Thymus (tissue), 11 donors: ENCODE results near the gene PROSER3. TPM values are rescaled to one million over a fixed set of nuclear protein-coding genes. Genes with fewer than 3 reads are reported as not detected.

Experiments
- DNase-seq, 9 donors: peaks; one replicate each; pipeline ENCODE4 v3.0.0-alpha.2; 2013; ENCODE audit warnings: low spot score in 9 of 9, low read depth in 6 of 9, missing footprints in 1 of 9
- H3K27ac ChIP-seq, 2 donors: one replicate each; pipeline ENCODE4 v1.5.1; 2013; ENCODE audit warnings: control low read depth in 1 of 2, low read depth in 1 of 2, low read length in 1 of 2, mild to moderate bottlenecking in 1 of 2, moderate library complexity in 1 of 2
- H3K27me3 ChIP-seq, 2 donors: one replicate each; pipeline ENCODE4 v1.5.1; 2013; ENCODE audit warnings: low read length in 1 of 2; ENCODE audit not compliant: control insufficient read depth in 2 of 2, insufficient read depth in 1 of 2
- H3K36me3 ChIP-seq, 2 donors: one replicate each; pipeline ENCODE4 v1.5.1; 2013; ENCODE audit warnings: low read length in 1 of 2, mild to moderate bottlenecking in 1 of 2, moderate library complexity in 1 of 2; ENCODE audit not compliant: control insufficient read depth in 2 of 2, insufficient read depth in 2 of 2
- H3K4me1 ChIP-seq, 2 donors: one replicate each; pipeline ENCODE4 v1.5.1; 2013; ENCODE audit warnings: low read length in 2 of 2; ENCODE audit not compliant: control insufficient read depth in 2 of 2, insufficient read depth in 2 of 2
- H3K4me3 ChIP-seq, 2 donors: one replicate each; pipeline ENCODE4 v1.5.1; 2013; ENCODE audit warnings: low read length in 2 of 2, control low read depth in 1 of 2, mild to moderate bottlenecking in 1 of 2
- H3K9me3 ChIP-seq, 2 donors: one replicate each; pipeline ENCODE4 v1.5.1; 2013; ENCODE audit warnings: low read length in 1 of 2, mild to moderate bottlenecking in 1 of 2; ENCODE audit not compliant: control insufficient read depth in 2 of 2, insufficient read depth in 1 of 2
- WGBS: extraction: QIAGEN DNeasy Blood & Tissue Kit; methylation state at CpG from one replicate; pipeline ENCODE4 v1.1.7; 2013; 5-methylcytosine and 5-hydroxymethylcytosine counted together
- polyA plus RNA-seq: library from polyadenylated mRNA; stranded (reverse); fragments of 200-250 nt; gene quantifications from one replicate; pipeline ENCODE4 v1.2.3, GENCODE V29; 2013
- total RNA-seq: library from RNA; stranded (reverse); fragments of 120-200 nt; gene quantifications from one replicate; pipeline ENCODE4 v1.2.4, GENCODE V29; 2013
- donor health status: healthy.

Gene PROSER3
- total and polyA plus RNA-seq, 2 donors = 2.0 to 10.0 TPM

DNA sequence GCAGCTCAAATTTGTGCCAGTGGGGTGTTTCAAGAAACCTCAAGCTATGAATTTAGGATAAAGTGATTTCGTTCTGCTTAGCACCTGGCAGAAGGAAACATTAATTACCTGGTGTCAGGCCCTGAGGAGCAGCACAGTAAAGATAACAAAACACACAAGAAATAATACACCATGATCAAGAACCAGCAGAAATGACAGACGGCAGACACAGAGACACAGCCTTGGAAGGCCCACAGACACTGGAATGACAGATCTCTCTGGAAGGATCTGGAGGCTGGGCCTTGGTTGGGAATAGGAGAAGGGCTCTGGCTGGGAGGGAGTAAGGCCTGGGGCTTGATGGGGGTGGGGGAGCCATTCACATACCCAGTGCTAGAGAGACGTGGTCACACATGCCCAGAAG, 43.9 kb downstream of the PROSER3 start:
- peaks cover 0 to 24% of the 10 kb centered on the region in 2 donors for H3K27me3 ChIP-seq
- H3K27ac ChIP-seq = no peak overlapping the region
- no peak for DNase-seq
- no peaks in the 10 kb centered on the region for H3K4me1 ChIP-seq
- H3K36me3 ChIP-seq = no peaks in the 10 kb centered on the region
- no peaks in the 10 kb centered on the region for H3K9me3 ChIP-seq
- H3K4me3 ChIP-seq = no peak overlapping the region
- WGBS = 72% methylated on average over 3 of the region's 3 CpGs

DNA sequence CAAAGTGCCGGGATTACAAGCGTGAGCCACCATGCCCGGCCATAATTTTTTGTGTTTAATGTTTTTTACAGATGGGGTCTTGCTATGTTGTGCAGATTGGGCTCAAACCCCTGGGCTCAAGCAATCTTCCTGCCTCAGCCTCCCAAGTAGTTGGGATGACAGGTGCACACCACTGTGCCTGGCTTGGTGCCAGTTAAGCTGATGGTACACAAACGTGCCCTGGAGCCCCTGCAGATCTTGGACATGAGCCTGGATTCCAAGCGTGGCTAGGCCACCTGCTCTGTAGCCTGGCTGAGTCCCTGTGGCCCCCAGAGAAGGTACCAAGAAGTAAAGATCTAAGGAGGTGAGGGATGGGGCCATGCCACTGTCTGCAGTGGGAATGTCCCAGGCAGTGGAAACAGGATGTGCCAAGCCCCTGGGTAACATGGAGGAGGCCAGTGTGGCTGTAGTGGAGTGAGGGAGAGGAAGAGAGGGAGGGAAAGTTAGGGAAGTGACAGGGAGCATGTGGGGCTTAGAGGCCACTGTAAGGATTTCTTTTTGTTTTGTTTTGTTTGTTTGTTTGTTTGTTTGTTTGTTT, 47.6 kb downstream of the PROSER3 start:
- 78% methylated on average over 5 of the region's 5 CpGs for WGBS
- Histone ChIP-seq H3K4me3 (no peak overlapping the region), H3K27ac (no peak overlapping the region), H3K9me3 (no peaks in the 10 kb centered on the region), H3K27me3 (no peaks in the 10 kb centered on the region), H3K4me1 (no peaks in the 10 kb centered on the region), H3K36me3 (no peaks in the 10 kb centered on the region)
- no peak for DNase-seq

DNA sequence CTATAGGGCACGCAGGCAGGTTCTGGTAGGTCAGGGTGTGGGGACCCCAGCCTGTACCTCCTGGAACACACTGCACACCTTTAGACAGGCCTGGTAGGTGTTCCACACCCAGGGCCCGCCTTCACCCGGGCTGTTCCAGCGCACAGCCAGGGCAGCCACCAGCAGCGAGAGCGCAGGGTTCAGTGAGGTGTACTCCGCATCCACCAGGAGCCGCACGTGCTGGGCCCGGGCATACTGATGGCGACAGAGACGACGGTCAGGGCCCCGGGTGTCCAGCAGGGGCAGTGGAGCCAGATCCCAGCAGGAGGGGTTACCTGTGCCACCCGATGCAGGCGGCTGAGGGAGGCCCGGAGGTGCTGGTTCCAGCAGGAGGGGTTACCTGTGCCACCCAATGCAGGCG, 48.6 kb downstream of the PROSER3 start:
- 95% methylated on average over 18 of the region's 18 CpGs for WGBS
- H3K9me3 ChIP-seq = no peaks in the 10 kb centered on the region
- no peak overlapping the region for H3K4me3 ChIP-seq
- H3K4me1 ChIP-seq = no peaks in the 10 kb centered on the region
- no peak overlapping the region for H3K27ac ChIP-seq
- H3K27me3 ChIP-seq = no peaks in the 10 kb centered on the region
- no peaks in the 10 kb centered on the region for H3K36me3 ChIP-seq
- no peak for DNase-seq

DNA sequence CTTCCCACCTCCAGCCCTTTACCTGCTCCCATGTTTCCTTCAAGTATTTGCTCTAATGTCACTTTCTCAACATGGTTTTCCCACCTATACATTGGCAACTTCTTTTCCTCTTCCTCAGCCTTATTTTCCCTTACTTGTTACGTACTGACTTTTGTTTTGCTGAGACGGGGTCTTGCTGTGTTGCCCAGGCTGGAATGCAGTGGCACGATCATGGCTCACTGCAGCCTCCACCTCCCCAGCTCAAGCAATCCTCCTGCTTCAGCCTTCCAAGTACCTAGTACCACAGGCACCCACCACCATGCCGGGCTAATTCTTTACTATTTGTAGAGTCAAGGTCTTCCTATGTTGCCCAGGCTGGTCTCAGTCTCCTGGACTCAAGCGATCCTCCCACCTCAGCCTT, 49.7 kb downstream of the PROSER3 start:
- WGBS = 97% methylated on average over 5 of the region's 5 CpGs
- H3K27ac ChIP-seq = no peak overlapping the region
- H3K27me3 ChIP-seq = no peaks in the 10 kb centered on the region
- no peak overlapping the region for H3K4me3 ChIP-seq
- no peaks in the 10 kb centered on the region for H3K4me1 ChIP-seq
- H3K9me3 ChIP-seq = no peaks in the 10 kb centered on the region
- no peak for DNase-seq
- no peaks in the 10 kb centered on the region for H3K36me3 ChIP-seq

- H3K36me3 ChIP-seq = no peaks in the 10 kb centered on the region
- DNase-seq = no peak
- no peaks in the 10 kb centered on the region for H3K4me1 ChIP-seq
- no peaks in the 10 kb centered on the region for H3K27me3 ChIP-seq
- no peak overlapping the region for H3K27ac ChIP-seq
- no peaks in the 10 kb centered on the region for H3K9me3 ChIP-seq
- H3K4me3 ChIP-seq = no peak overlapping the region
- WGBS = 86% methylated on average over 18 of the region's 18 CpGs
These were observed 53.6 kb downstream of the PROSER3 start for GRCh38 chr19:35811317-35812219.

- H3K36me3 ChIP-seq = no peaks in the 10 kb centered on the region
- H3K27me3 ChIP-seq = no peaks in the 10 kb centered on the region
- no peak within 1 kb of the TSS for H3K27ac ChIP-seq
- no peaks in the 10 kb centered on the region for H3K9me3 ChIP-seq
- H3K4me3 ChIP-seq = no peak within 1 kb of the TSS
- no peak for DNase-seq
- H3K4me1 ChIP-seq = no peaks in the 10 kb centered on the region
- 88% methylated on average over 26 of the region's 26 CpGs for WGBS
These were observed 54.5 kb downstream of the PROSER3 start, which contains the start of gene PRODH2 for GRCh38 chr19:35812220-35813042. PRODH2 (minus strand) TSS chr19:35812845; CDS start chr19:35812805, 40 bp downstream.

DNA sequence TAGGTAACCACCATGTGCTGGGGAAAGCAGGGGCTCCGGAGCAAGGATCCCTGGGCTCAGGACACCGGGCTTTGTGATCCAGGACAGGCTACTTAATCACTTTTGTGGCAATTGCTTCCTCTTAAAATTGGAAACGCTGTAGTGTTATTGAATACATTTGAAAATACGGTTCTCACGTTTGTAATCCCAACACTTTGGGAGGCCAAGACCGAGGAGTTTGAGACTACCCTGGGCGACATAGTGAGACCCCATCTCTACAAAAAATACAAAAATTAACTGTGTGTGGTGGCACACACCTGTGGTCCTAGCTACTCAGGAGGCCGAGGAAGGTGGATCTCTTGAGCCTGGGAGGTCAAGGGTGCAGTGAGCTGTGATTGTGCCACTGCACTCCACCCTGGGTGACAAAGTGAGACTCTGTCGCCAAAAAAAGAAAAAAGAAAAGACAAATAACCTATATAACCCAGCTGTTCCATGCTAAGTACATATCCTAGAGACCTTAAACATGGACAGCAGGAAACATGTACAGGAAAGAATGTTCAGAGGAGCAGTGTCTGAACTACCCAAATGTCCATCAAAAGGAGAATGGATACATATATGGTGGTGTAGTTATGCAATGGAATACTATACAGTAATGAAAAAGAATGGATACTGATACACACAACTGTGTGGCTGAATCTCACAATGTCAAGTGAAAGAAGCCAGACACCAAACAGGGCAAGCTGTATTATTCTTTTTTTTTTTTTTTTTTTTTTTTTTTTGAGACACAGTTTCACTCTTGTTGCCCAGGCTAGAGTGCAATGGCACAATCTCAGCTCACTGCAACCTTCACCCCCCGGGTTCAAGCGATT, 55.3 kb downstream of the PROSER3 start:
- Histone ChIP-seq H3K9me3 (no peaks in the 10 kb centered on the region), H3K27ac (no peak overlapping the region), H3K36me3 (no peaks in the 10 kb centered on the region), H3K27me3 (no peaks in the 10 kb centered on the region), H3K4me3 (no peak overlapping the region), H3K4me1 (no peaks in the 10 kb centered on the region)
- DNase-seq = no peak
- WGBS = 93% methylated on average over 11 of the region's 11 CpGs

DNA sequence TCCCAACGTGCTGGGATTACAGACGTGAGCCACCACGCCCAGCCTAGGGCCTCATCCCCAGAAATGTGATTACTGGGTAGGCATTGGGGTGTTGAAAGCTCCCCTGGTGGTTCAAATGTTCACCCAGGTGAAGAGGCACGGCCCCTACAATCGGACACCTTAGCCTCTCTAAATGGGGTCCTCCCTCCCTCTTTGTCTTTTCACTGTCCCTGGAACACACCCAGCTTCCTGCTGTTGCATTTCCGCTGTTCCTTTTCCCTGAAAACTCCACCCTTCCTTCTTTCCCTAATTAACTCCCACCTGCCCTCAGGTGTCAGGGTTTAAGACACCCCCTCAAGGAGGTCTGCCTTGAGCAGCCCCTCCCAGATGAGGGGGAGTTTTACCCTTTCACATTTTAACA, 58.3 kb downstream of the PROSER3 start:
- Histone ChIP-seq H3K4me3 (no peak overlapping the region), H3K36me3 (no peaks in the 10 kb centered on the region), H3K27me3 (no peaks in the 10 kb centered on the region), H3K9me3 (no peaks in the 10 kb centered on the region), H3K4me1 (no peaks in the 10 kb centered on the region), H3K27ac (no peak overlapping the region)
- WGBS = 51% methylated on average over 6 of the region's 6 CpGs
- DNase-seq = no peak
